SK-N-SH treated with all-trans-retinoic acid at 6 μM for 48 hours (cell line): ENCODE data around the gene SMIM34.
"Not testable (repeated sequence)": the region's sequence is repeated elsewhere in the genome, so short reads cannot be mapped to it uniquely, and the experiment has no call there.

Experiments
- PATZ1 ChIP-seq: fragments of 250-450 bp; sonication (Bioruptor Pico); IDR thresholded peaks from 2 replicates; pipeline ENCODE4 v1.8.0; 2020; ENCODE audit warnings: mild to moderate bottlenecking, moderate library complexity, borderline replicate concordance
- RARB ChIP-seq: fragments of 250-450 bp; sonication (Bioruptor Pico); IDR thresholded peaks from 2 replicates; pipeline ENCODE4 v1.8.0; 2021; ENCODE audit warnings: mild to moderate bottlenecking, moderate library complexity
- ZFP3 ChIP-seq: fragments of 250-450 bp; sonication (Bioruptor Pico); IDR thresholded peaks from 2 replicates; pipeline ENCODE4 v1.5.0; 2020; ENCODE audit warnings: mild to moderate bottlenecking, moderate library complexity

- TF ChIP-seq RARB, PATZ1, ZFP3 (CRISPR knock-in tag): not testable (repeated sequence)
Measured at GRCh38 chr21:34428441-34428840, 4.7 kb upstream of the SMIM34 start.
